GM12873 (cell line): ENCODE measurements around the gene RDH11.

Source experiments
- CTCF ChIP-seq: IDR thresholded peaks from 2 replicates; pipeline ENCODE4 v1.5.1; 2012; ENCODE audit warnings: low read depth, mild to moderate bottlenecking, moderate library complexity, low read length, control low read depth; ENCODE audit not compliant: insufficient read depth; ENCODE audit errors: missing control alignments

The RDH11 gene

GRCh38 chr14:67665868-67666267 lies 29.7 kb downstream of the RDH11 start:
- TF ChIP-seq CTCF: no peak

GRCh38 chr14:67663633-67664032 lies 31.9 kb downstream of the RDH11 start:
- no peak for TF ChIP-seq CTCF

- no peak for TF ChIP-seq CTCF
Measured at GRCh38 chr14:67653651-67654280, 41.8 kb downstream of the RDH11 start.

- no peak for TF ChIP-seq CTCF
Measured at GRCh38 chr14:67652189-67652588, 43.4 kb downstream of the RDH11 start.

GRCh38 chr14:67650694-67651093 lies 44.9 kb downstream of the RDH11 start:
- no peak for TF ChIP-seq CTCF

GRCh38 chr14:67650151-67650550 lies 45.4 kb downstream of the RDH11 start:
- TF ChIP-seq CTCF: no peak

GRCh38 chr14:67646131-67646530 lies 49.4 kb downstream of the RDH11 start:
- no peak for TF ChIP-seq CTCF

- no peak for TF ChIP-seq CTCF
Measured at GRCh38 chr14:67645414-67645813, 50.1 kb downstream of the RDH11 start.
